IPS DF 6.9 (cell line): ENCODE results near the gene GADD45A.
A peak's percentile ranks its signal among the peaks of the same experiment; 100 is the strongest.
"Not testable (repeated sequence)": the region's sequence is repeated elsewhere in the genome, so short reads cannot be mapped to it uniquely, and the experiment has no call there.

Source experiments
- DNase-seq: peaks from one replicate; pipeline ENCODE4 v3.0.0-alpha.2; 2013; ENCODE audit warnings: low read depth, low spot score
- H3K27ac ChIP-seq: one replicate; pipeline ENCODE4 v1.5.1; 2013; ENCODE audit warnings: low read length, control low read depth
- H3K27me3 ChIP-seq: 2 replicates; pipeline ENCODE4 v1.6.1; 2013; ENCODE audit warnings: mild to moderate bottlenecking, low read length; ENCODE audit not compliant: control insufficient read depth, insufficient read depth
- H3K36me3 ChIP-seq: 2 replicates; pipeline ENCODE4 v1.6.1; 2013; ENCODE audit warnings: low read length; ENCODE audit not compliant: control insufficient read depth, insufficient read depth
- H3K4me1 ChIP-seq: 2 replicates; pipeline ENCODE4 v1.6.1; 2013; ENCODE audit warnings: low read length; ENCODE audit not compliant: control insufficient read depth, insufficient read depth
- H3K4me3 ChIP-seq: 2 replicates; pipeline ENCODE4 v1.5.1; 2013; ENCODE audit warnings: mild to moderate bottlenecking, low read length
- H3K9me3 ChIP-seq: 2 replicates; pipeline ENCODE4 v1.6.1; 2013; ENCODE audit warnings: low read length, inconsistent platforms; ENCODE audit not compliant: control insufficient read depth, insufficient read depth
- WGBS: extraction: QIAGEN DNeasy Blood & Tissue Kit; methylation state at CpG from one replicate; pipeline ENCODE4 v1.1.7; 2013; ENCODE audit warnings: mixed read lengths, missing lambda C conversion rate; ENCODE audit not compliant: insufficient read length, insufficient coverage; 5-methylcytosine and 5-hydroxymethylcytosine counted together

GADD45A gene

DNA sequence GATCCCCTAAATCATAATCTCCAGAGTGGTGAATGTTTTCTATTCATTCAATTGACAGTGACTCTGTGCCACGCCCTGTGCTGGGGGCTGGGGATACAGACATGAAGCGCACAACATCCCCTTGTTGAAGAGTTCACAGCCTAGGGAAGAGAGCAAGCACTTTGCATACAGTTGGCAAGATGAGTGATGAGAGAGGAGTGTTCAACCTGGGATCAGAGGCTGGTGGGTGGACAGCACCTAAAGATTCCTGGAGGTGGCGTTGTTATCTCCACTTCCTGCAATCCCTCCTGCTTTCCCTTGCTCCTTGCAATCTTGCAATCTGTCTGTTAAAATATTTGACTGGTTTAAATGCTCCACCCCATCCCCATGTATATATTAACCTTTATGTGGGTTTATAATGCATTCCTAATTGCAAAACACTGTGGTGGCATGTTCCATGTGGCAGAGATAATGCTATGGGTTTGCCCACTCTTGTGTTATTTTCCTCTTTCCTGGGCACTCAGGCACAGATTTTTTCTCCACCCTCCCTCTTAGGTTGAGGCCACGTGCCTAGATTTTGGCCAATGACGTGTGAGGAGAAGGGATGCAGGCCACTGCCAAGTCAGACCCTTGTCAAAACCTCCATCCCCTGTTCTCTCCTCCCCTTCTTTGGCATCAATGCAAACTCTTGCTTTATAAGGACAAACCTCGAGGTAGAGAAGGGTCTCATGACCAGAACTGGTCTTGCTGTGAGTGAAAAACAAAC lies 36.2 kb upstream of the GADD45A start:
- Histone ChIP-seq H3K27me3 (no peaks in the 10 kb centered on the region), H3K4me1 (no peaks in the 10 kb centered on the region), H3K27ac (no peak overlapping the region), H3K9me3 (no peaks in the 10 kb centered on the region), H3K36me3 (no peaks in the 10 kb centered on the region), H3K4me3 (no peak overlapping the region)
- peak; percentile 16 for DNase-seq
- no CpG with 5 or more reads among the region's 6 CpGs for WGBS

DNA sequence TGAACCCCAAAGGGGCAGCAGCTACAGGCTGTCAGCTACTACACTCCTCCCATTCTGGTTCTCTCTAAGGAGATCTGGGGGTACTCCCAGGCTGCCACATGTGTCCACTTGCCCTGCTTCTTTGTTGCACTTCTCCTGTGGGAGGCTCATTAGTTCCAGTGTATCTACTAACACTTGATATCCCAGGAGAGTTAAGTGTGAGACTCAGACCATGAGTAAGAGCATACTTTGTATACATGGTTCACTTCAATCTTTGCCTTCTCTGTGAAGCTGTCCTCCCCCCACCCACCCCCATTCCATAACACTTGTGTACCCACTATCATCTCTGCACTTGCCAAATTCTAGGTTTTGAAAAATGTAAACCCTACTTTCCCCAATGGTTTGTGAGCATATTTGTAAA lies 34.9 kb upstream of the GADD45A start:
- Histone ChIP-seq H3K9me3 (no peaks in the 10 kb centered on the region), H3K4me1 (no peaks in the 10 kb centered on the region)
- no peak for DNase-seq

GRCh38 chr1:67651031-67651430 lies 34.0 kb upstream of the GADD45A start:
- no peaks in the 10 kb centered on the region for H3K4me1 ChIP-seq
- no peaks in the 10 kb centered on the region for H3K9me3 ChIP-seq
- no peak for DNase-seq
- H3K36me3 ChIP-seq, result no peaks in the 10 kb centered on the region
- no peaks in the 10 kb centered on the region for H3K27me3 ChIP-seq
- no CpG with 5 or more reads among the region's 3 CpGs for WGBS
- no peak overlapping the region for H3K27ac ChIP-seq
- no peak overlapping the region for H3K4me3 ChIP-seq

More for the DNA sequence above, 34.9 kb upstream of the GADD45A start:
- H3K27me3 ChIP-seq, result no peaks in the 10 kb centered on the region
- no peak overlapping the region for H3K4me3 ChIP-seq
- no peaks in the 10 kb centered on the region for H3K36me3 ChIP-seq
- H3K27ac ChIP-seq, result no peak overlapping the region

GRCh38 chr1:67652800-67653199 lies 32.2 kb upstream of the GADD45A start:
- no peak overlapping the region for H3K27ac ChIP-seq
- no peaks in the 10 kb centered on the region for H3K9me3 ChIP-seq
- no peak overlapping the region for H3K4me3 ChIP-seq
- no CpG with 5 or more reads among the region's 2 CpGs for WGBS
- H3K27me3 ChIP-seq, result no peaks in the 10 kb centered on the region
- H3K4me1 ChIP-seq, result no peaks in the 10 kb centered on the region
- no peak for DNase-seq
- H3K36me3 ChIP-seq, result no peaks in the 10 kb centered on the region

- no peak for DNase-seq
- Histone ChIP-seq H3K4me3 (no peak overlapping the region), H3K27ac (no peak overlapping the region), H3K4me1 (no peaks in the 10 kb centered on the region), H3K36me3 (no peaks in the 10 kb centered on the region), H3K27me3 (no peaks in the 10 kb centered on the region), H3K9me3 (no peaks in the 10 kb centered on the region)
Observed at GRCh38 chr1:67653304-67653703, 31.7 kb upstream of the GADD45A start.

GRCh38 chr1:67655581-67655980 lies 29.4 kb upstream of the GADD45A start:
- Histone ChIP-seq H3K27me3 (no peaks in the 10 kb centered on the region), H3K4me3 (no peak overlapping the region), H3K27ac (no peak overlapping the region), H3K36me3 (no peaks in the 10 kb centered on the region), H3K4me1 (no peaks in the 10 kb centered on the region), H3K9me3 (no peaks in the 10 kb centered on the region)
- no peak for DNase-seq
- WGBS, result no CpG with 5 or more reads among the region's 2 CpGs

DNA sequence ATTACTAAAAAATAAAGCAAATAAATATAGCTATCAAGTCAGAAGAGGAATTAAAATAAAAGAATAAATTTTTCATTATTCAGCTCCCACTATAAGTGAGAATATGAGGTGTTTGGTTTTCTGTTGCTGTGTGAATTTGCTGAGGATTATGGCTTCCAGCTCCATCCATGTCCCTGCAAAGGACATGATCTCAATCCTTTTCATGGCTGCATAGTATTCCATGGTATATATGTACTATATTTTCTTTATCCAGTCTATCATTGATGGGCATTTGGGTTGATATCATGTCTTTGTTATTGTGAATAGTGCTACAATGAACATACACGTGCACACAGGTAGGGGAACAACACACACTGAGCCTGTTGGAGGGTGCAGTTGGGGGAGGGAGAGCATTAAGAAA lies 27.8 kb upstream of the GADD45A start:
- H3K36me3 ChIP-seq, result not testable (repeated sequence)

DNA sequence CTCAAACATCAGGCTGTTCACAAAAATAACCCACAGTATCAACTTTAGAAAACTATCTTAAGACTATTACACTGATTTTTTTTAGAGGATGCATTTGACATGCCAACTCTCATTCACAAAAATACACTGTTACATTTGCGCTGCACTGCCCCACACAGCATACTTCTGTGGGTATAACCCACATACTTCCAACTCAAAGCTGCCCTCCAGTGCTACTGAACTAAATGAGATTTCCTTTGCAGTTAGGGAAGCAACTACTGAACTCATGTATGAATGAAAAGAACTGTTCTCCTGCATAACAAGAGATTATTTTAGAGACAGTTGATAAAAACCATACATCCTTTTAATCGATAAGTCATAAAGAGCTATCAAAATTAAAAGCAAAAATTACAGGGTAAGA lies 25.8 kb upstream of the GADD45A start:
- Histone ChIP-seq H3K27ac (no peak overlapping the region), H3K4me3 (no peak overlapping the region)

More for the DNA sequence above, 27.8 kb upstream of the GADD45A start:
- not testable (repeated sequence) for H3K4me1 ChIP-seq, DNase-seq, H3K4me3 ChIP-seq, H3K9me3 ChIP-seq, H3K27ac ChIP-seq, H3K27me3 ChIP-seq
- WGBS, result no CpG with 5 or more reads among the region's 1 CpG

DNA sequence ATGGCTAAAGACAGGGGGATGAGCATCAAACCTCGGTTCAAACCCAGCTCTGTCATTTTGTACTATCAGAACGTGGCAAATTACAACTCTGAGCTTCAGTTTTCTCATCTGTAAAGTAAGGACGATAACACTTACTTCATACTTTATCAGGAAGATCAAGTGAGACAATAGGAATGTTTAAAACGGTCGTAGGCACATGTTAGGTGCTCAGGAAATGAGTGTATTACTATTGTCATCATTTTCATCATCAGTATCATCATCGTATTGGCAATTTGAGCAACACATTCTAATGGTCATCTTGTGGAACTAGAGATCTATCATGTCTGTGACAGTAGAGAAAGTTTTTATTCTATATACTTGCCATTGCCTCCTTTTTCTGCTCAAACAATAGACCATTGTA lies 22.1 kb upstream of the GADD45A start:
- no CpG with 5 or more reads among the region's 6 CpGs for WGBS
- Histone ChIP-seq H3K36me3 (no peaks in the 10 kb centered on the region), H3K4me3 (no peak overlapping the region), H3K27ac (no peak overlapping the region), H3K9me3 (no peaks in the 10 kb centered on the region), H3K27me3 (no peaks in the 10 kb centered on the region), H3K4me1 (no peaks in the 10 kb centered on the region)
- DNase-seq, result no peak

More for the DNA sequence above, 25.8 kb upstream of the GADD45A start:
- WGBS, result no CpG with 5 or more reads among the region's 2 CpGs
- no peaks in the 10 kb centered on the region for H3K9me3 ChIP-seq
- H3K27me3 ChIP-seq, result no peaks in the 10 kb centered on the region
- H3K4me1 ChIP-seq, result no peaks in the 10 kb centered on the region
- no peaks in the 10 kb centered on the region for H3K36me3 ChIP-seq
- no peak for DNase-seq

DNA sequence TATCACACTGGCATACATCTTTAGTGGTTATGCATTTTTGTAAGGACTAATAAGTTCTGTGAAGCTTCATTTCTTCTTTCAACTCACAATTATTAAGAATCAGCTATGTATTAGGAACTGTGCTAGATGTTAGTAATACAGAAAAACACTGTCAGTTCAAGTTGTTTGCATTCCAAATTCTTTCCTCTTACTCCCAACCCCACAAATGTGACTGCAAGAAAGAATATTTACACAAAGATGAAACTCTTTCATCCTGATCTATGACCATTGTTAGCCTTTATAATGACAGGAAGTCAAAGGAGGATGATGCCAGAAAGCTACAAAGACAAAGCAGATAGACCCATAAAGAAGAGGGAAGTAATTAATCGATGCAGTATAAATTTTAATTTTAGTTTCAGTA lies 21.0 kb upstream of the GADD45A start:
- Histone ChIP-seq H3K4me3 (no peak overlapping the region), H3K27ac (no peak overlapping the region), H3K9me3 (no peaks in the 10 kb centered on the region), H3K27me3 (no peaks in the 10 kb centered on the region), H3K4me1 (no peaks in the 10 kb centered on the region), H3K36me3 (no peaks in the 10 kb centered on the region)
- WGBS, result no CpG with 5 or more reads among the region's 1 CpG
- DNase-seq, result no peak

DNA sequence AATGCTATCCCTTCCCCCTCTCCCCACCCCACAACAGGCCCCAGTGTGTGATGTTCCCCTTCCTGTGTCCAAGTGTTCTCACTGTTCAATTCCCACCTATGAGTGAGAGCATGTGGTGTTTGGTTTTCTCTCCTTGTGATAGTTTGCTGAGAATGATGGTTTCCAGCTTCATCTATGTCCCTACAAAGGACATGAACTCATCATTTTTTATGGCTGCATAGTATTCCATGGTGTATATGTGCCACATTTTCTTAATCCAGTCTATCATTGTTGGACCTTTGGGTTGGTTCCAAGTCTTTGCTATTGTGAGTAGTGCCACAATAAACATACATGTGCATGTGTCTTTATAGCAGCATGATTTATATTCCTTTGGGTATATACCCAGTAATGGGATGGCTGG lies 19.7 kb upstream of the GADD45A start:
- H3K27me3 ChIP-seq, H3K27ac ChIP-seq, H3K4me3 ChIP-seq, H3K9me3 ChIP-seq, DNase-seq, H3K36me3 ChIP-seq, H3K4me1 ChIP-seq: not testable (repeated sequence)
